NOMO-1 (cell line): ENCODE data around the gene RASL12.
"Not testable (repeated sequence)": the region's sequence is repeated elsewhere in the genome, so short reads cannot be mapped to it uniquely, and the experiment has no call there.

ENCODE experiments used
- DNase-seq, 2 experiments: peaks; one replicate each; lab custom pipeline; 2025; ENCODE audit not compliant: unreplicated experiment in 2 of 2; lab: John Stamatoyannopoulos, UW

The RASL12 gene

GRCh38 chr15:65057549-65057940 is 10.2 kb downstream of the RASL12 start:
- DNase-seq, result no peak

GRCh38 chr15:65056868-65057548 is 10.8 kb downstream of the RASL12 start:
- DNase-seq, result no peak

GRCh38 chr15:65056106-65056505 is 11.7 kb downstream of the RASL12 start:
- DNase-seq, result no peak

GRCh38 chr15:65055201-65055870 is 12.5 kb downstream of the RASL12 start:
- no peak for DNase-seq

GRCh38 chr15:65054333-65055200 is 13.2 kb downstream of the RASL12 start:
- DNase-seq, result peak; percentile 37 to 60

GRCh38 chr15:65052956-65053355 is 14.8 kb downstream of the RASL12 start:
- no peak for DNase-seq

- no peak for DNase-seq
Observed at GRCh38 chr15:65051266-65051665, 16.5 kb downstream of the RASL12 start.

- peak; percentile 21 to 60 for DNase-seq
Observed at GRCh38 chr15:65050270-65050669, 17.5 kb downstream of the RASL12 start.

- peak; percentile 82 to 85 for DNase-seq
Observed at GRCh38 chr15:65049418-65049840, 18.4 kb downstream of the RASL12 start.

GRCh38 chr15:65048241-65048640 is 19.6 kb downstream of the RASL12 start:
- no peak for DNase-seq

GRCh38 chr15:65044724-65045481 is 22.9 kb downstream of the RASL12 start, which contains the start of gene SLC51B:
SLC51B (plus strand) TSS chr15:65045387; CDS start chr15:65050005, 4,618 bp downstream.
- no peak for DNase-seq

GRCh38 chr15:65044218-65044617 is 23.6 kb downstream of the RASL12 start:
- not testable (repeated sequence) for DNase-seq

- no peak for DNase-seq
Observed at GRCh38 chr15:65042776-65043327, 24.9 kb downstream of the RASL12 start.

GRCh38 chr15:65041787-65042186 is 26.0 kb downstream of the RASL12 start:
- DNase-seq, result no peak

- no peak for DNase-seq
Observed at GRCh38 chr15:65040461-65040860, 27.3 kb downstream of the RASL12 start.

- DNase-seq, result no peak
Observed at GRCh38 chr15:65038836-65039235, 29.0 kb downstream of the RASL12 start.

GRCh38 chr15:65038428-65038827 is 29.4 kb downstream of the RASL12 start:
- DNase-seq, result no peak

GRCh38 chr15:65037309-65037708 is 30.5 kb downstream of the RASL12 start:
- no peak for DNase-seq

- DNase-seq, result no peak
Observed at GRCh38 chr15:65034719-65035118, 33.1 kb downstream of the RASL12 start.

- DNase-seq, result peak; percentile 27 to 77
Observed at GRCh38 chr15:65033659-65034269, 34.0 kb downstream of the RASL12 start.
